Neural cell (in vitro differentiated cells): Measurements from ENCODE around the gene CD8B2.
"Not testable (repeated sequence)": the region's sequence is repeated elsewhere in the genome, so short reads cannot be mapped to it uniquely, and the experiment has no call there.

ENCODE experiments used
- CTCF ChIP-seq: fragments of 450-650 bp; IDR thresholded peaks from 2 replicates; pipeline ENCODE4 v1.5.1; 2014; ENCODE audit warnings: antibody characterized with exemption, mild to moderate bottlenecking, moderate library complexity; ENCODE audit not compliant: poor library complexity, severe bottlenecking
- EP300 ChIP-seq: fragments of 450-650 bp; conservative IDR thresholded peaks from 2 replicates; pipeline ENCODE4 v1.6.1; 2014; ENCODE audit warnings: antibody characterized with exemption, mild to moderate bottlenecking, moderate library complexity; ENCODE audit not compliant: poor library complexity, severe bottlenecking
- EZH2 ChIP-seq: fragments of 200-600, 300-800 bp; shearing (Covaris generic), sonication (generic); IDR thresholded peaks from 2 replicates; pipeline ENCODE4 v1.6.1; 2014; ENCODE audit warnings: antibody characterized with exemption, low read length, borderline replicate concordance, mild to moderate bottlenecking; ENCODE audit not compliant: insufficient read depth, poor library complexity, severe bottlenecking
- MXI1 ChIP-seq: fragments of 450-650 bp; conservative IDR thresholded peaks from 2 replicates; pipeline ENCODE4 v1.6.1; 2014; ENCODE audit warnings: antibody characterized with exemption, mild to moderate bottlenecking; ENCODE audit not compliant: poor library complexity, severe bottlenecking
- POLR2AphosphoS5 ChIP-seq: IDR thresholded peaks from 2 replicates; pipeline ENCODE4 v1.6.1; 2012
- RAD21 ChIP-seq: fragments of 450-650 bp; conservative IDR thresholded peaks from 2 replicates; pipeline ENCODE4 v1.6.1; 2014; ENCODE audit warnings: antibody characterized with exemption, mild to moderate bottlenecking, moderate library complexity
- REST ChIP-seq: IDR thresholded peaks from 2 replicates; pipeline ENCODE4 v1.6.1; 2012; ENCODE audit warnings: borderline replicate concordance
- SMC3 ChIP-seq: fragments of 450-650 bp; conservative IDR thresholded peaks from 2 replicates; pipeline ENCODE4 v1.6.1; 2014; ENCODE audit warnings: antibody characterized with exemption, mild to moderate bottlenecking, moderate library complexity; ENCODE audit not compliant: poor library complexity

- not testable (repeated sequence) for TF ChIP-seq EZH2, CTCF, EP300, MXI1, SMC3, REST, RAD21, POLR2AphosphoS5
These were observed 27.7 kb downstream of the CD8B2 start for GRCh38 chr2:106514827-106515226.
